Measurements from ENCODE around the gene MAP3K3. TPM values are rescaled to one million over a fixed set of nuclear protein-coding genes. Genes with fewer than 3 reads are reported as not detected.

The MAP3K3 gene
- 45.4 TPM for total RNA-seq

GRCh38 chr17:63621684-63622573 lies at the start of gene MAP3K3:
MAP3K3 (plus strand) TSS chr17:63622417; CDS start chr17:63622760, 343 bp downstream.

GRCh38 chr17:63600569-63601438 lies 21.4 kb upstream of the MAP3K3 start, which contains the start of gene TACO1:
TACO1 (plus strand) TSS chr17:63600895; CDS start chr17:63601084, 189 bp downstream.

GRCh38 chr17:63699638-63700527 lies 77.7 kb downstream of the MAP3K3 start, which contains the start of gene LIMD2:
LIMD2 (minus strand) TSS chr17:63700125; CDS start chr17:63699298, 827 bp downstream.

GRCh38 chr17:63741408-63742173 lies 119.4 kb downstream of the MAP3K3 start, which contains the start of gene STRADA:
STRADA (minus strand) TSS chr17:63741799; CDS start chr17:63728369, 13,430 bp downstream.

Small RNAs within 50 kb of the gene (small RNA-seq; reads per million reads assigned to genes)
- not detected for gene RNU6-288P (ENCODE audit: low replicate concordance)

Other genes starting within 250 kb of the MAP3K3 start
- gene CYB561, start 176.1 kb upstream of the MAP3K3 start, total RNA-seq: 20.0 TPM
- gene ACE, start 145.4 kb upstream of the MAP3K3 start, total RNA-seq: 7.5 TPM
- gene KCNH6, start 99.1 kb upstream of the MAP3K3 start, total RNA-seq: not detected
- gene DCAF7, start 71.9 kb upstream of the MAP3K3 start, total RNA-seq: 47.3 TPM
- gene TACO1, start 21.5 kb upstream of the MAP3K3 start, total RNA-seq: 7.2 TPM
- gene LIMD2, start 77.7 kb downstream of the MAP3K3 start, total RNA-seq: 31.6 TPM
- gene STRADA, start 119.4 kb downstream of the MAP3K3 start, total RNA-seq: 64.8 TPM
- 47.0 TPM for gene CCDC47, start 151.2 kb downstream of the MAP3K3 start, total RNA-seq
- 155 TPM for gene DDX42, start 151.8 kb downstream of the MAP3K3 start, total RNA-seq
- 35.4 TPM for gene PSMC5, start 205.0 kb downstream of the MAP3K3 start, total RNA-seq
- 46.0 TPM for gene FTSJ3, start 205.2 kb downstream of the MAP3K3 start, total RNA-seq
- 16.6 TPM for gene SMARCD2, start 220.3 kb downstream of the MAP3K3 start, total RNA-seq